GM18519 (cell line): ENCODE results near the gene FAM72A.
"Not testable (repeated sequence)": the region's sequence is repeated elsewhere in the genome, so short reads cannot be mapped to it uniquely, and the experiment has no call there.

Experiments
- ATAC-seq: cut with Tn5 transposase; IDR thresholded peaks from one replicate; pipeline ENCODE4 v1.9.1; 2021; ENCODE audit warnings: mild to moderate bottlenecking, moderate library complexity; ENCODE audit not compliant: unreplicated experiment, low FRiP score

The FAM72A gene

DNA sequence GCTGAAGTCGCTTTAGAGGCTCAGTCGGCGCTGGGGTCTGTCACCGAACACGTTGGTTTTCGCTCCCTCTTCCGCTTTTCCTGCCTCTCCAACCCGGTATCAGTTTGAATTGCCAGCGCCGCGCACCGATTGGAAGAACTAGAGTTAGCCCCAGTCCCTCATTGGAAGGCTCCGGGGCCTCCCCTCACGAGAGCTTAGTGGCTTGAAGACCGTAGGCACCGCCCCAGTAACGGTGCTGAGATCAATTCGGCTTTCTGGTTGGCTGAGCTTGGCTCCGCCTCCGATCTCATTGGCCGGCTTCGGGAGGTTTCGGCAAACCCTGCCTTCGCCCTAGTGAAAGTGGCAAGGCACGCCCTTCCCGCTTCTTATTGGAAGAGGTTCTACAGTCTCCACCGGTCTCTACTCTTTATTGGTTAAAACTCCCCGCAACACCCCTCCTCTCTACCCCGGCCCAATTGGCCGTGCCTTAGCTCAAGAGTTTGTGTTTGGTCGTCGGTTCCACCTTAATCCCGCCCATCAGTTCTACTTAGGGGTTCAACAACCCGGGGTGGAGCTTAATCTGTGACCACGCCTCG is at the start of gene FAM72A:
FAM72A (minus strand) TSS at position 51 of the 575 bp plus-strand sequence. CDS start 814 bp downstream, outside the sequence.
- peak; percentile 80 for ATAC-seq

- not testable (repeated sequence) for ATAC-seq
These were observed 48.5 kb upstream of the FAM72A start for GRCh38 chr1:206250953-206251681.

DNA sequence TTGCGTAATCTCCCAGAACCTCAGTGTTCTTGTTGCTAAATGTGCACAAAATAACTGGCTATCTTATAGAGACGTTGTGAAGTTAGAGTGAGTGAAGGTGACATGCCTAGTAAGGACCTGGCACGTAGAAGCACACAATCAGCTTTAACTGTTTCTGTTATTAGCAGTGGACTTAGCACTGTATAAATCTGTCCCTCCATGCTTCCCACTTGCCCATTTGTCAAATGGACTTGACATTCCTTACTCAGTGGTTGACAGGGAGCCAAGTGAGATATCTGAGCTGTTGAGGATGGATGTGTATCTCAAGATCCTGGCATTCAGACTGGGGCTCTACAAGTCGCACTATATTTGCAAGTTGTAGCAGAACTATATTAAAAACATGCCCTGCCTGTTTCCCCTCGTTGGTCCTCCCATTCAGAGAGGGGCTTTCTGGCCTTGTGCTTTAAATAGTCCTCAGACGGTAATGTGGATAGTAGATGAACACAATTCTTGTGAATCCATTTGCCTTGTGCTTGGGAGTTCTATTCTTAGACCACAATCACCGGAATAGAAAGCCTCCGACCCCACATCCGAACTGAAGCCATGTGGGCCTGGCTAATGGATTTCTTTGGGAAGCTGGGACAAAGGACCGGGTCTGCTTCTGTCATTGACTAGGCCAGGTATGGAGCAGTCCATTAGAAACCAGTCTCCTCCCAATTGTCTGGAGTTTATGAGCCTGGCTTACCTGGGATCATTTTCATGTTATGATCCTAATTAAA is 43.7 kb upstream of the FAM72A start:
- not testable (repeated sequence) for ATAC-seq

DNA sequence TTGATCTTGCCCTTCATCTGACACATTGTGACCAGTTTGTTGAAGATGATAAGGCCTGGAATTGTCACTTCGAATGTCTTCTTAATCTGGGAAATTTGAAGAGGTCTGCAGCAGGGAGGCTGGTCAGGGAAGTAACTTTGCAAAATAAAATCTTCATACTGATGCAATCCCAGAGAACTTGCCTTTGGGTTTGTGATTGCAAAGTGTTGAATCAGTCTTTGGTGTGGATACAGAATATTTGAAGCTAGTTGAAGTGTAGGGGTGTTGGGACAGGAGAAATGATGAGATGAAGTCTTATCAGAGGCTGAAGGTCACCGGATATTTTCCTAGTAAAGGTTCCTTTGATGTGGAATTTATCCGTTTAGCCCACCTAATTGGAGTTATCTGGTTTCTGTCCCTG is 42.8 kb upstream of the FAM72A start:
- not testable (repeated sequence) for ATAC-seq

DNA sequence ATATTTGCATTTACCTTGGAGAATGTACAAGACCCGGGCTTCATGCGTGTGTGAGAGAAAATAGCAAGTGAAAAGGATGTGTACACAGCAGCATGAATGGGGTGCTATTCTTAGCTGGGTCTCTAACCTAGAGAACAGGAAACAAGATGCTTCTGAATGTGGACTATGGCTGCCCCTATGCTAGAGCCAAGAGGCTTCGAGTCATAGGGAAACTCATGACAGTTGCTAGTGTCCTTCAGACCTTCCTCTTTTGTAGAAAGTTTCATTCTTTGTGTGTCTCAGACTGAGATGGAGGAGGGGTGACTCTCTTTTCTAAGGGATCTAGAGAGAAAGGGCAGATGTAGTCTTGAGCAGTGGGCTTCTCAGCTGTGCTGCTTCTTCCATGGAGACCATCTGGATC is 40.7 kb upstream of the FAM72A start:
- ATAC-seq: peak; percentile 94

- ATAC-seq: peak; percentile 28
These were observed 37.6 kb upstream of the FAM72A start for GRCh38 chr1:206240288-206240687.

DNA sequence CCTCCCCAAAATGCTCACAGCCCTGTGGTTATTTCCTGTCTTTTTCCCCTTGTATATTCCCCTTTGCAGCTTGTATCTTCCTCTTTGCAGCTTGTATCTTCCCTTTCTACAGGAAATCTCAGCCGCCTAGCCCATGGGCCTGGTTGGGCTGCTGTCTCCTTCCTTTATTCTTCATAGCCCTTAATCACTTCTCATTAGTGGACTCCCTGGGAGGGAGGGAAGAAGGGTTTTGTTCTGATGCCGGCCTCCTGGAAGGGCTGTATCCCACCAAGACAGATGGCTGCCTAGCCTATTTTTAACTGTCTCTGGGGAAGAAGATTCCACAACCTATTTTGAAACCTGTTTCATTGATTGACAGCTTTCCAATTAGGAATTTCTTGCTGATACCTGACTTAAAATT is 32.6 kb upstream of the FAM72A start:
- ATAC-seq: not testable (repeated sequence)

GRCh38 chr1:206234189-206234916 is 31.7 kb upstream of the FAM72A start:
- not testable (repeated sequence) for ATAC-seq

GRCh38 chr1:206232970-206233645 is 30.5 kb upstream of the FAM72A start:
- not testable (repeated sequence) for ATAC-seq

GRCh38 chr1:206231989-206232388 is 29.4 kb upstream of the FAM72A start:
- ATAC-seq: not testable (repeated sequence)

- not testable (repeated sequence) for ATAC-seq
These were observed 26.6 kb upstream of the FAM72A start for GRCh38 chr1:206229286-206229685.

- ATAC-seq: not testable (repeated sequence)
These were observed 24.2 kb upstream of the FAM72A start for GRCh38 chr1:206226886-206227285.

DNA sequence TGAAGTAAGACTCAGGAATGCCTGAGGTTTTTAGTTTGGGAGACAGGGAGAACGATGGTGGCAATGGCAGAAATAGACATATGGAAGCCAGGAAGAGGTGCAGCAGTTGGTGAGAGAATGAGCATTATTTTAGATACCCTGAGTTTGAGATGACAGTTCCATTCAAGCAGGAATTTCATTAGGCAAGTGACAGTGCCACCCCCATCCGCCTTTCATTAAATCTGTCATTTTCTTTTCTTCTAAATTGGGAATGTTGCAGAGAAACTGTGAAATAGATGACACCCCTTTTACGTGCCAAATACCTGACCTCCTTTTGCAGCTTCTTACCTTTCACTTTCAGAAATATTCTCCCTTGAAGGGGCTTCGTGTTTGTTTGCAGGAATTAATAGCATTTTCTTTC is 22.7 kb upstream of the FAM72A start:
- ATAC-seq: not testable (repeated sequence)

DNA sequence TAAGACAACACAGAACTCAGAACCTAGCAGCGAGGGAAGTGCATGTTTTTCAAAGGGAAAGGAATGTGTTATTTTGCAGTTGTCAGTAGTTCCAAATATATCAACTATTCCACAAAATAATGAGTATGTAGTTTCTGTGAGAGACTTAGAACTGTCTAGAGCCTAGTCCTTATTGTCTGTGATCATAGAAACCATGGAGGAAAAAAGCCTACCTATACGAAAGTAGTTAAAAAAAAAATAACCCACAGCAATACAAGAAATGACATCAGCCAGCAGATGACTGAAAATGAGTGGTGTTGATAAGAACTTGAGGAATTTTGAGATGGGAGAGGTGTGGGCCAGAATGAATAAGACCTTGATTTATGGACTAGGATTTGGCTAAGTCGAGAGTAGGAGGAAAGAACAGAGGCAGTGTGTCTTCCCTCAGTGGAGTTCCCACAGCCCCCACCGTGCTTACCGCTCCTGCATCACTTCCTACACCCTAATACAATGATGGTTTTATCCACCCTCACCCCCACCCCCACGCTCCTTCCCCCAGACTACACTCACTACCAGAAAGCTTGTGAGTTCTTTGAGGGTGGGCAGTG is 21.6 kb upstream of the FAM72A start:
- ATAC-seq: not testable (repeated sequence)

DNA sequence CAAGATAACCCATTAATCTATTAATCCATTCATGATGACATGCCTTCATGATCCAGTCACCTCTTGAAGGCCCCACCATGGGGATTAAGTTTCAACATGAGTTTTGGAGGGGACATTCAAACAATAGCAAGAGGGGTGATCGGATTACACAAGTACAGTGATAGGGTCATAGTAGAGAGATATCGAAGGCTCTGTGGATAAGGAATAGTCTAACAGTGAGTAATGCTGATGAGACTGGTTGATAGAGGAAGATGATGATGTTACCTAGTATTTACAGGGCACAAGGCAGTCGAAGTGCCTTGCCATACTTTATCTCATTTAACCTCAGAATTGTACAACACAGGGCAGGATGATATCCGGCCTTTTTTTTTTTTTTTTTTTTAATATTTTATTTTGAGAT is 18.9 kb upstream of the FAM72A start:
- ATAC-seq: not testable (repeated sequence)

DNA sequence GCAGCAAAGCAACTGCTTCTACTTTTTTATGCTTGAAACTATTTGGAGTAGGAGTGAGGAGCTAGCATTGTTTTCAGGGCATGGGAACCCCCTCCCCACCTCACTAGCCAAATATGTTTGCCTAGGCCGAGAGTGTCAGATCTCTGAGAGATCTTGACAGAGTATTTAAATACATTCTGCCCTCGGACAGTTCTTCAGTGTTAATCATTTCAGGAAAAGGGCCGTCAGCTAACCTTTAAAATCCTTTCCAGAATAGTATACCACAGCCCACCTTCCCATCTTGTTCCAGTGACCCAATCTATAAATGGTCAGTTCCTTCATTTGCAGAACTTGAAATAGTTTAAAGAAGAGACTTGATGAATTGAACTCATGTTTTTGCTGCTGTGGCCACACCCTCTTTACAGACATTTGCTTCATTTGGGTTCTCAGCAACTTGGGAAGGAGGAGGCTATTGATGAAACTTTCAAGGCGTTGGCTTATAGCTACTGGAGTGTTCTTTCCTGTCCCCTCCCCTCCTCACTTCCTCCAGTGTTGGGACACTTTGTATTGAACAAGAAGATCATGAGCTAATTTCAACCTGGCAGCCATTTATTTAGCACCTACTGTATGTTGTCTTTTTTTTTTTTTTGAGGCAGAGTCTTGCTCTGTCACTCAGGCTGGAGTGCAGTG is 17.8 kb upstream of the FAM72A start:
- not testable (repeated sequence) for ATAC-seq

- ATAC-seq: not testable (repeated sequence)
These were observed 17.1 kb upstream of the FAM72A start for GRCh38 chr1:206219514-206220331.

DNA sequence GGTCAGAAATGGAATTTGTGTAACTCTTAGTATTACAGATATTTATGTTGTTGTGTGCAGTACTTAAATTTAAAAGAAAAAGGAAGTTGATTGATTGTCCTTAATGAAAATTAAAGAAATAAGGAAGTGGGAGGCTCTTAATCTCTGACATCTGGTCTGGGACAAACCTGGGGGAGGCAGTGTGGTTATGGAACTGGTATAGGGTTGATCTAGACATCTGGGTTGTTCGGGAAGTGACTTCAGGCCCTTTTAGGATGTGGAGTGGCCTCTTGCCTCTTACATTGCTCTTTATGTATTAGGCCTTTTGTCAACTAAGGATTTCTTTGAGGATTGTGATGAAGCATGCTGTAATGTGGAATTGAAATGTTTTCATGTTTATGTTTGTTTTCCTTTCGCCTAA is 16.1 kb upstream of the FAM72A start:
- not testable (repeated sequence) for ATAC-seq
